ENCODE measurements around the gene CMIP. TPM values are rescaled to one million over a fixed set of nuclear protein-coding genes. Genes with fewer than 3 reads are reported as not detected.

CMIP gene
- total RNA-seq, 1 experiment from 2014 or later = 48.2 TPM

- H4K8ac ChIP-seq (replicated peaks; ENCODE audit: insufficient read length, low read depth, low read length) = no peak overlapping the region
- no peak overlapping the region for H2BK120ac ChIP-seq (ENCODE audit: low read depth, low read length, poor library complexity, severe bottlenecking)
- no peak overlapping the region for H3K27ac ChIP-seq (ENCODE audit: insufficient read length, low read depth, low read length)
- no peaks in the 10 kb centered on the region for H3K27me3 Mint-ChIP-seq (ENCODE audit: low read depth)
- H3K4me2 ChIP-seq (ENCODE audit: insufficient read depth, insufficient read length, low read length) = no peak overlapping the region
- no peak for TF ChIP-seq CTCF (conservative IDR thresholded peaks at IDR 0.05)
- no peaks in the 10 kb centered on the region for H3K79me1 ChIP-seq (ENCODE audit: insufficient read depth, low read depth, low read length, poor library complexity, severe bottlenecking)
- H3K9me3 Mint-ChIP-seq = no peaks in the 10 kb centered on the region
- no peak for DNase-seq
- no peak overlapping the region; a peak in 1 of 5 replicates for H3K4me3 Mint-ChIP-seq
- no peak overlapping the region for H2BK5ac ChIP-seq (ENCODE audit: insufficient read length, low read length)
- H3K27ac Mint-ChIP-seq = peak overlapping the region in 2 of 3 experiments; percentile 16 to 78; a peak in 2 of 7 replicates
- no CpG with 5 or more reads among the region's 11 CpGs for WGBS (ENCODE audit: extremely low coverage, insufficient read length, low lambda C conversion rate)
- H3K14ac ChIP-seq (ENCODE audit: insufficient read depth, low read length) = no peak overlapping the region
- H3K23me2 ChIP-seq (ENCODE audit: insufficient read length, low read depth, low read length, poor library complexity, severe bottlenecking) = no peaks in the 10 kb centered on the region
- H2BK15ac ChIP-seq (ENCODE audit: low read depth, low read length) = no peak overlapping the region
- no peaks in the 10 kb centered on the region for H3K9me3 ChIP-seq (ENCODE audit: control insufficient read depth, low read depth, low read length)
- H2BK12ac ChIP-seq (ENCODE audit: insufficient read length, low read depth, low read length) = no peak overlapping the region
- no peak overlapping the region for H3K18ac ChIP-seq (ENCODE audit: insufficient read length, low read depth, low read length)
- no peak overlapping the region for H2AFZ ChIP-seq (ENCODE audit: low read length)
- no peak overlapping the region for H4K5ac ChIP-seq (ENCODE audit: insufficient read length, low read depth, low read length)
- H3K23ac ChIP-seq (ENCODE audit: insufficient read length, low read depth, low read length) = no peak overlapping the region
- H3K79me2 ChIP-seq (ENCODE audit: insufficient read depth, low read length) = no peaks in the 10 kb centered on the region
- H3K27me3 ChIP-seq (ENCODE audit: insufficient read depth, low read length) = no peaks in the 10 kb centered on the region
- no peaks in the 10 kb centered on the region for H4K20me1 ChIP-seq (ENCODE audit: control insufficient read depth, insufficient read depth, insufficient read length)
- no peak overlapping the region for H3T11ph ChIP-seq (ENCODE audit: low read length)
- no peak overlapping the region for H2BK20ac ChIP-seq (ENCODE audit: low read depth, low read length, poor library complexity, severe bottlenecking)
- H4K91ac ChIP-seq (ENCODE audit: insufficient read length, low read depth, low read length) = no peak overlapping the region
- H3K36me3 Mint-ChIP-seq (ENCODE audit: insufficient read depth in 1 of 3, low read depth in 3 of 3) = no peaks in the 10 kb centered on the region; a peak in 1 of 7 replicates
- peaks cover 10% of the 10 kb centered on the region for H3K4me1 ChIP-seq (ENCODE audit: insufficient read depth, low read length)
- no peak overlapping the region for H3K4ac ChIP-seq (ENCODE audit: low read depth, low read length)
- H3K56ac ChIP-seq (ENCODE audit: insufficient read length, low read depth, low read length) = no peak overlapping the region
- no peak overlapping the region for H2AK5ac ChIP-seq (ENCODE audit: insufficient read length, low read length)
- no peak overlapping the region for H3K9ac ChIP-seq (ENCODE audit: extremely low read depth, insufficient read length, low read length)
- peaks cover 59 to 68% of the 10 kb centered on the region in 2 experiments for H3K4me1 Mint-ChIP-seq
These were observed 271.0 kb downstream of the CMIP start for GRCh38 chr16:81715358-81716196.

Measured in H9 (cell line).